CD14-positive monocyte (primary cell): Measurements from ENCODE around the gene ADK. TPM values are rescaled to one million over a fixed set of nuclear protein-coding genes. Genes with fewer than 3 reads are reported as not detected.

ENCODE experiments used
- DNase-seq, 3 donors: peaks; one replicate each; pipeline ENCODE4 v3.0.0-alpha.2; 2011 to 2022
- H2AFZ ChIP-seq: 2 replicates; pipeline ENCODE4 v1.6.0; 2012; ENCODE audit warnings: mild to moderate bottlenecking, low read depth, low read length, inconsistent platforms; ENCODE audit not compliant: insufficient read depth, poor library complexity, severe bottlenecking
- H3K27ac ChIP-seq, 2 donors: 1 replicate in 1 of 2; 2 replicates in 1 of 2; pipeline ENCODE4 v1.5.1; 2012 to 2013; ENCODE audit warnings: low read length in 2 of 2, control low read depth in 1 of 2, inconsistent platforms in 1 of 2, low read depth in 1 of 2, mild to moderate bottlenecking in 1 of 2
- H3K27me3 ChIP-seq, 2 donors: one replicate each; pipeline versions ENCODE4 v1.6.0 to v1.6.1; 2011 to 2013; ENCODE audit warnings: low read length in 2 of 2; ENCODE audit not compliant: control insufficient read depth in 2 of 2, insufficient read depth in 2 of 2
- H3K36me3 ChIP-seq, 2 donors: replicated peaks in 1 of 2; 1 replicate in 1 of 2; 2 replicates in 1 of 2; pipeline versions ENCODE4 v1.5.1 to v1.6.1; 2012 to 2013; ENCODE audit warnings: low read length in 2 of 2, control low read depth in 1 of 2, inconsistent platforms in 1 of 2, mild to moderate bottlenecking in 1 of 2; ENCODE audit not compliant: insufficient read depth in 2 of 2, control insufficient read depth in 1 of 2
- H3K4me1 ChIP-seq, 2 donors: 1 replicate in 1 of 2; 2 replicates in 1 of 2; pipeline versions ENCODE4 v1.5.1 to v1.6.1; 2012 to 2013; ENCODE audit warnings: low read length in 2 of 2, control low read depth in 1 of 2, inconsistent platforms in 1 of 2, mild to moderate bottlenecking in 1 of 2, moderate library complexity in 1 of 2; ENCODE audit not compliant: insufficient read depth in 2 of 2, control insufficient read depth in 1 of 2
- H3K4me2 ChIP-seq: replicated peaks from 2 replicates; pipeline ENCODE3; 2012; ENCODE audit warnings: low read length, moderate library complexity, mild to moderate bottlenecking; ENCODE audit not compliant: poor library complexity, severe bottlenecking; ENCODE audit errors: extremely low read depth
- H3K4me3 ChIP-seq, 3 experiments: fragments of 200-600 bp in 1 of 3; sonication (generic) in 1 of 3; replicated peaks in 1 of 3; 1 replicate in 2 of 3; 2 replicates in 1 of 3; pipeline ENCODE4 v1.5.1; 2011 to 2013; ENCODE audit warnings: low read length in 3 of 3, mild to moderate bottlenecking in 3 of 3, control low read depth in 2 of 3, low read depth in 2 of 3, inconsistent platforms in 1 of 3, moderate library complexity in 1 of 3
- H3K79me2 ChIP-seq: 2 replicates; pipeline ENCODE4 v1.6.0; 2012; ENCODE audit warnings: mild to moderate bottlenecking, control low read depth, inconsistent platforms, low read length, moderate library complexity; ENCODE audit not compliant: insufficient read depth
- H3K9ac ChIP-seq: 2 replicates; pipeline ENCODE4 v1.6.0; 2017; ENCODE audit warnings: low read length, mild to moderate bottlenecking; ENCODE audit not compliant: insufficient read depth, poor library complexity, severe bottlenecking
- H3K9me3 ChIP-seq, 2 donors: replicated peaks in 1 of 2; 1 replicate in 1 of 2; 2 replicates in 1 of 2; pipeline versions ENCODE4 v1.5.1 to v1.6.1; 2012 to 2013; ENCODE audit warnings: low read length in 2 of 2, control low read depth in 1 of 2; ENCODE audit not compliant: control insufficient read depth in 1 of 2, insufficient read depth in 1 of 2
- H4K20me1 ChIP-seq: 2 replicates; pipeline ENCODE4 v1.6.0; 2012; ENCODE audit warnings: mild to moderate bottlenecking, low read length, control low read depth, moderate library complexity; ENCODE audit not compliant: insufficient read depth
- H3K27ac Mint-ChIP-seq, 7 donors: one replicate each; pipeline ENCODE4 v1.8.0; 2020; ENCODE audit warnings: mild to moderate bottlenecking in 7 of 7, mixed read lengths in 7 of 7, moderate library complexity in 6 of 7, inconsistent platforms in 2 of 7
- H3K27me3 Mint-ChIP-seq, 3 donors: one replicate each; pipeline ENCODE4 v1.8.0; 2021 to 2022; ENCODE audit warnings: low read depth in 3 of 3, mild to moderate bottlenecking in 3 of 3, mixed read lengths in 3 of 3, moderate library complexity in 3 of 3, inconsistent platforms in 1 of 3
- H3K36me3 Mint-ChIP-seq, 2 donors: one replicate each; pipeline ENCODE4 v1.8.0; 2020; ENCODE audit warnings: mixed read lengths in 2 of 2, inconsistent platforms in 1 of 2, mild to moderate bottlenecking in 1 of 2
- H3K4me1 Mint-ChIP-seq: one replicate; pipeline ENCODE4 v1.8.0; 2020; ENCODE audit warnings: mild to moderate bottlenecking, mixed read lengths
- H3K4me3 Mint-ChIP-seq, 2 donors: one replicate each; pipeline ENCODE4 v1.8.0; 2020; ENCODE audit warnings: mild to moderate bottlenecking in 2 of 2, mixed read lengths in 2 of 2, moderate library complexity in 1 of 2
- H3K9me3 Mint-ChIP-seq, 7 donors: one replicate each; pipeline ENCODE4 v1.8.0; 2020 to 2022; ENCODE audit warnings: mixed read lengths in 7 of 7, mild to moderate bottlenecking in 6 of 7, moderate library complexity in 6 of 7, inconsistent platforms in 2 of 7
- CTCF ChIP-seq: fragments of 200-600 bp; IDR thresholded peaks from one replicate; pipeline ENCODE4 v1.8.0; 2022; ENCODE audit warnings: antibody characterized with exemption, mild to moderate bottlenecking
- WGBS: methylation state at CpG from one replicate; pipeline ENCODE4 v1.1.5; 2013; ENCODE audit warnings: missing lambda C conversion rate; ENCODE audit not compliant: insufficient coverage; 5-methylcytosine and 5-hydroxymethylcytosine counted together
- intact Hi-C, 2 donors: fragments of 100-400 bp; cut with micrococcal nuclease; formaldehyde crosslinking; loops; one replicate each; pipeline versions ENCODE4 v1.15.0 to v1.15.1; 2023
- polyA plus RNA-seq, 3 donors: library from polyadenylated mRNA; depleted of rRNA in 1 of 3; unstranded in 2 of 3; stranded (reverse) in 1 of 3; fragments of 300-500 nt in 2 of 3; fragments of >200 nt in 1 of 3; fragmentation: Illumina TruSeq in 2 of 3; gene quantifications; 1 replicate in 2 of 3; 2 replicates in 1 of 3; pipeline ENCODE4 v1.2.3, GENCODE V29; 2012 to 2021

The ADK gene
- polyA plus RNA-seq, 3 donors, result 6.4 to 38.2 (median 35.7) TPM

DNA sequence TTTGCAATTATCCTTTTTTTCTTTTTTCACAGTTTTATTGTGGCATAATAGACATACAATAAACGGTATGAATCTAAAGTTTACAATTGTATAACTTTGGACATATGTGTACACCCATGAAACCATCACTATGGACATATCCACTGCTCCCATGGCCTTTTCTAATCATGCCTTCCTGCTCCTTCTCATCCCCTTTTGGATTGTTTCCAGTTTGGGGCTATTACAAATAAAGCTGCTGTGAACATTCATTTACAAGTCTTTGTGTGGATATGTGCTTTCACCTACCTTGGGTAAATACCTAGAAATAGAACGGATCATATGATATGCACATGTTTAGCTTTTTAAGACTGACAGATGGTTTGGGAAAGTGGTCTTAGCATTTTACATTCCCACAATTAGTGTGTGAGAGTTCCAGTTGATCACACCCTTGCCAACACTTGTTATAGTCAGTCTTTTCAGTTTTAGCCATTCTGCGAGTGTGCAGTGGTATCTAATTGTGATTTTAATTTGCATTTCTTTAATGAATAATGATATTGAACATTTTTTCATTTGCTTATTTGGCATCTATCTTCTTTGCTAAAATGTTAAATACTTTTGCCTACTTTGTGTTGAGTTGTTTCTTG lies 554.4 kb downstream of the ADK start:
- no peaks in the 10 kb centered on the region for H3K4me1 ChIP-seq
- Mint-ChIP-seq H3K27me3 (peaks cover 0 to under 1% (median 0%) of the 10 kb centered on the region in 3 donors), H3K36me3 (peaks cover 18% of the 10 kb centered on the region in 2 donors), H3K4me1 (no peaks in the 10 kb centered on the region), H3K9me3 (peaks cover 0 to 6% (median 0%) of the 10 kb centered on the region in 7 donors), H3K4me3 (no peak overlapping the region), H3K27ac (no peak overlapping the region)
- no peak overlapping the region for H3K9ac ChIP-seq
- no CpG with 5 or more reads among the region's 3 CpGs for WGBS
- H3K4me3 ChIP-seq, result no peak overlapping the region
- intact Hi-C loops, result no loop called here
- no peak overlapping the region for H3K27ac ChIP-seq
- H3K36me3 ChIP-seq, result peaks cover 9 to 17% of the 10 kb centered on the region in 2 donors
- no peaks in the 10 kb centered on the region for H3K79me2 ChIP-seq
- no peaks in the 10 kb centered on the region for H3K27me3 ChIP-seq
- H3K4me2 ChIP-seq, result no peak overlapping the region
- no peak for DNase-seq
- H2AFZ ChIP-seq, result no peak overlapping the region
- H4K20me1 ChIP-seq, result no peaks in the 10 kb centered on the region
- H3K9me3 ChIP-seq, result no peaks in the 10 kb centered on the region
- no peak for TF ChIP-seq CTCF

DNA sequence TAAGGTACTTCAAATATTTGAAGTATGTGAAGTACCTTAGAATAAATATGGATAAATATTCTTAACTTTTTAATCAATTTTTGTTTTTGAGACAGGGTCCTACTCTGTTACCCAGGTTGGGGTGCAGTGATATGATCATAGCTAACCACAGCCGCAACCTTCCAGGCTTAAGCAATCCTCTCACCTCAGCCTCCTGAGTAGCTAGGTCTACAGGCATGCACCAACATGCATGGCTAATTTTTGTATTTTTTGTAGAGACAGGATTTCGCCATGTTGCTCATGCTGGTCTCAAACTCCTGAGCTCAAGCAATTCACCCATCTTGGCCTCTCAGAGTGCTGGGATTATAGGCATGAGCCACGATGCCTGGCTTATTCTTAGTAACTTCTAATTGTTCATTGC lies 555.9 kb downstream of the ADK start:
- Mint-ChIP-seq H3K27me3 (no peaks in the 10 kb centered on the region), H3K4me1 (peaks cover 2% of the 10 kb centered on the region), H3K4me3 (no peak overlapping the region), H3K27ac (no peak overlapping the region), H3K36me3 (peaks cover 17 to 24% of the 10 kb centered on the region in 2 donors), H3K9me3 (peaks cover 0 to 7% (median 0%) of the 10 kb centered on the region in 7 donors)
- WGBS, result 100% methylated on average over 1 of the region's 3 CpGs
- Histone ChIP-seq H3K4me1 (no peaks in the 10 kb centered on the region), H3K27ac (no peak overlapping the region), H3K4me3 (no peak overlapping the region), H3K9ac (no peak overlapping the region), H3K4me2 (no peak overlapping the region), H3K9me3 (no peaks in the 10 kb centered on the region), H2AFZ (no peak overlapping the region), H3K79me2 (no peaks in the 10 kb centered on the region), H3K36me3 (peaks cover 9 to 21% of the 10 kb centered on the region in 2 donors), H3K27me3 (no peaks in the 10 kb centered on the region), H4K20me1 (no peaks in the 10 kb centered on the region)
- no peak for TF ChIP-seq CTCF
- DNase-seq, result no peak
- intact Hi-C loops, result no loop called here
